ENCODE results near the gene HSD17B12. TPM values are rescaled to one million over a fixed set of nuclear protein-coding genes. Genes with fewer than 3 reads are reported as not detected.
A peak's percentile ranks its signal among the peaks of the same experiment; 100 is the strongest.

Gene HSD17B12
- total and polyA plus RNA-seq, 2 of the 8 experiments (the other 6 are each of a cell fraction or from before 2014, with no cell fraction given), result 46.0 to 121 TPM

DNA sequence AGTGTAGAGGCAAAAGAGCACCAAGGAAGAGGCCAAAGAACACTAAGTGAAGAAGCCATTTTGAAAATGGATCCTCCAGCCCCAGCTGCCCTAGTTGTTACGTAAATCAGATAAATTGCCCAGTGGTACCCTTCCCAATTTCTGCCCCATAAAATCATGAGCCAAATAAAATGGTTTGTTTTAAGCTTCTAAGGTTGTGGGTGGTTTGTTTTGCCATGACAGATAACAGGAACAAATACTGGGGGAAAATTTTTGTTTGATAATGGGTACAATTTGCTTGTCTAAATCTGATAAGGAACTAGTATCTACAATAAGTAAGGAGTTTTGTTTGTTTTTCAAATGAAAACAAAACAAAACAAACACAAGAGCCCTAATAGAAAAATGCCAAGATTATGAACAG lies 30.6 kb upstream of the HSD17B12 start:
- H3K14ac ChIP-seq (ENCODE audit: insufficient read length), result no peak overlapping the region
- H4K8ac ChIP-seq (ENCODE audit: extremely low read depth, insufficient read depth, low read length), result no peak overlapping the region
- H3K79me2 ChIP-seq (ENCODE audit: control insufficient read depth in 1 of 2, insufficient read depth in 2 of 2, low read length in 2 of 2), result peaks cover 3 to 11% of the 10 kb centered on the region in 2 experiments
- no peak overlapping the region for H3K27ac ChIP-seq (ENCODE audit: low read depth, low read length)
- H2BK12ac ChIP-seq (ENCODE audit: low read depth, low read length), result no peak overlapping the region
- no peak for DNase-seq (ENCODE audit: low read depth in 1 of 2, low spot score in 2 of 2)
- H4K5ac ChIP-seq (ENCODE audit: insufficient read length, low read depth, low read length), result no peak overlapping the region
- H3K9me3 ChIP-seq (ENCODE audit: insufficient read depth in 2 of 2, low read depth in 1 of 2, low read length in 1 of 2), result no peaks in the 10 kb centered on the region
- no peak overlapping the region for H3K4me3 ChIP-seq (ENCODE audit: extremely low read depth in 1 of 4, insufficient read depth in 2 of 4, low read depth in 3 of 4, low read length in 4 of 4)
- 93% methylated on average over 1 of the region's 1 CpG; no CpG with 5 or more reads in 1 of the 2 experiments for WGBS, 2 experiments (ENCODE audit: extremely low coverage in 1 of 2, insufficient coverage in 1 of 2, insufficient read length in 1 of 2, insufficient replicate concordance in 2 of 2, low coverage in 1 of 2, low lambda C conversion rate in 2 of 2, missing lambda C conversion rate in 1 of 2)
- no peaks in the 10 kb centered on the region for H4K20me1 ChIP-seq (replicated peaks in 1 of 2; ENCODE audit: control insufficient read depth in 1 of 2, insufficient read depth in 2 of 2, low read length in 2 of 2)
- no peak overlapping the region for H3K4ac ChIP-seq (replicated peaks; ENCODE audit: insufficient read length, low read depth, low read length)
- peaks cover 0 to 2% (median 0%) of the 10 kb centered on the region in 4 experiments; a peak in 3 of 7 replicates for H3K4me1 ChIP-seq (replicated peaks in 1 of 4; ENCODE audit: control insufficient read depth in 3 of 4, insufficient read depth in 4 of 4, low read length in 3 of 4)
- H2AK5ac ChIP-seq (ENCODE audit: low read depth, low read length), result no peak overlapping the region
- no peak overlapping the region for H3K56ac ChIP-seq (replicated peaks; ENCODE audit: insufficient read length, low read depth, low read length)
- ChIA-PET CTCF (ENCODE audit: partially characterized antibody) (interaction anchor here (1.5 kb wide), 1 partner anchor 202 kb away, joined by 4 read pairs; no protein-coding TSS in a partner anchor), POLR2A (ENCODE audit: partially characterized antibody) (no interaction called here)
- peaks cover 2% of the 10 kb centered on the region; the same call in 1 of the 2 replicates for H3K79me1 ChIP-seq (ENCODE audit: low read depth, low read length)
- H3K27me3 ChIP-seq (replicated peaks in 1 of 4; ENCODE audit: control insufficient read depth in 3 of 4, extremely low read depth in 1 of 4, insufficient read depth in 3 of 4, low read length in 3 of 4), result no peaks in the 10 kb centered on the region
- FAIRE-seq, result no peak
- no peak overlapping the region for H2BK15ac ChIP-seq (ENCODE audit: low read length)
- no peak overlapping the region for H3K9ac ChIP-seq (replicated peaks in 1 of 4; ENCODE audit: extremely low read depth in 1 of 4, low read depth in 3 of 4, low read length in 3 of 4)
- no peak overlapping the region for H3K4me2 ChIP-seq (ENCODE audit: insufficient read depth in 1 of 2, low read depth in 2 of 2, low read length in 2 of 2)
- no peak overlapping the region for H4K91ac ChIP-seq (replicated peaks; ENCODE audit: insufficient read length, low read length)
- H2AFZ ChIP-seq (ENCODE audit: low read length), result no peak overlapping the region
- no peaks in the 10 kb centered on the region for H3K23me2 ChIP-seq (ENCODE audit: low read depth, low read length)
- no peak overlapping the region for H2BK20ac ChIP-seq (ENCODE audit: low read length)
- no peaks in the 10 kb centered on the region for H3K36me3 ChIP-seq (ENCODE audit: control insufficient read depth in 2 of 4, insufficient read depth in 4 of 4, low read length in 3 of 4)
- no peak overlapping the region for H2BK120ac ChIP-seq (replicated peaks; ENCODE audit: low read depth, low read length)
- no peak overlapping the region for H3K18ac ChIP-seq (ENCODE audit: extremely low read depth, low read length)
- no peak overlapping the region for H3K23ac ChIP-seq (ENCODE audit: insufficient read length)
- TF ChIP-seq RNF2 (IDR thresholded peaks at IDR 0.05; ENCODE audit: borderline replicate concordance, low read depth, low read length, missing control alignments, poor library complexity, severe bottlenecking), result no peak
- 0 out of 2 replicates have a peak, but pooled peaks have one; percentile 15 for TF ChIP-seq YY1 (IDR thresholded peaks at IDR 0.05; ENCODE audit: low read depth, low read length)
- no peak overlapping the region for H2BK5ac ChIP-seq (ENCODE audit: low read depth, low read length)

All from H1 (cell line).